Choroid plexus epithelial cell (primary cell): ENCODE measurements around the gene PIP5K1B.

Experiments used
- DNase-seq: peaks from one replicate; pipeline ENCODE4 v3.0.0-alpha.2; 2010; ENCODE audit warnings: low read depth
- H3K4me3 ChIP-seq: 2 replicates; pipeline ENCODE4 v1.5.1; 2011; ENCODE audit warnings: low read depth, mild to moderate bottlenecking, control low read depth, low read length, moderate library complexity
- TF ChIP-seq, protein P1 (sequence below): conservative IDR thresholded peaks from 2 replicates; pipeline ENCODE4 v1.5.1; 2011; ENCODE audit warnings: low read depth, mild to moderate bottlenecking, control low read depth, inconsistent platforms, low read length, moderate library complexity

PIP5K1B gene

DNA sequence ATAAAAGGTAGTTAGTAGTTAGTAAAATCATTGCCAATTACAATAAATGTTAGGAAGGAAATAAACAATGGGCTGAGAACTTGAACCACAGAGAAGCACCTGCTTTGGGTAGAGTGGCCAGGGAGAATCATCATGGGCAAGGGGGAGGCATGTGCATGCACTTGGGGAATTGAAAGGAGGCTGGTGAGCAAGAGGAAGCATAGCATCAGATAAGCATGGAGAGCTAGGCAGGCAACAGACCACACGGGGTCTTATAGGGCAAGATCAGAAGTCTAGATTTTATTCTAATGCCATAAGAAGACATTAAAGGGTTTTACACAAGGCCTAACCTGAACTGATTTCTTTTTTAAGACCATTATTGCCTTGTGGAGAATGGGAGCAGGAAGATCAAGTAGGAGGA is 93.4 kb downstream of the PIP5K1B start:
- DNase-seq: no peak
- H3K4me3 ChIP-seq: no peak overlapping the region
- TF ChIP-seq, protein P1, sequence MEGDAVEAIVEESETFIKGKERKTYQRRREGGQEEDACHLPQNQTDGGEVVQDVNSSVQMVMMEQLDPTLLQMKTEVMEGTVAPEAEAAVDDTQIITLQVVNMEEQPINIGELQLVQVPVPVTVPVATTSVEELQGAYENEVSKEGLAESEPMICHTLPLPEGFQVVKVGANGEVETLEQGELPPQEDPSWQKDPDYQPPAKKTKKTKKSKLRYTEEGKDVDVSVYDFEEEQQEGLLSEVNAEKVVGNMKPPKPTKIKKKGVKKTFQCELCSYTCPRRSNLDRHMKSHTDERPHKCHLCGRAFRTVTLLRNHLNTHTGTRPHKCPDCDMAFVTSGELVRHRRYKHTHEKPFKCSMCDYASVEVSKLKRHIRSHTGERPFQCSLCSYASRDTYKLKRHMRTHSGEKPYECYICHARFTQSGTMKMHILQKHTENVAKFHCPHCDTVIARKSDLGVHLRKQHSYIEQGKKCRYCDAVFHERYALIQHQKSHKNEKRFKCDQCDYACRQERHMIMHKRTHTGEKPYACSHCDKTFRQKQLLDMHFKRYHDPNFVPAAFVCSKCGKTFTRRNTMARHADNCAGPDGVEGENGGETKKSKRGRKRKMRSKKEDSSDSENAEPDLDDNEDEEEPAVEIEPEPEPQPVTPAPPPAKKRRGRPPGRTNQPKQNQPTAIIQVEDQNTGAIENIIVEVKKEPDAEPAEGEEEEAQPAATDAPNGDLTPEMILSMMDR: no peak

DNA sequence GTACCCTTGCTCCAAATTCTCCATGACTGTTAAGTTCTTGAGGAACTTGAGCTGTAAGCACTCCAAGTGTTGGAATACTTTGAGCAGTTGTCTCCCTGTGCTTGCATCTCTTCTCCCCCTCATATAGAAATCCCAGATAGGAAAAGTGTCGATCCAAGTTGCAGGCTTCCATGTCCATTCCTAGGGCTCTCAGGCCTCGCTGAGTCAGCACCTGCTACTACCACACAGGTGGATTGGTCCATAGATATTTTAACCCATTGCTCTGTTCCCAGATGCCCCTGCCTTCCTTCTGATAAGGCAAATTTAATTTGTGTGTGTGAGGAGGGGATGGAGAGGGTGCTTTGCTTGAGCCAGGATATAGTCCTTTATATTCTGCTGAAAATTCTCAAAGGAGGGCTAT is 95.8 kb downstream of the PIP5K1B start:
- no peak overlapping the region for H3K4me3 ChIP-seq
- TF ChIP-seq, protein P1: no peak
- no peak for DNase-seq

DNA sequence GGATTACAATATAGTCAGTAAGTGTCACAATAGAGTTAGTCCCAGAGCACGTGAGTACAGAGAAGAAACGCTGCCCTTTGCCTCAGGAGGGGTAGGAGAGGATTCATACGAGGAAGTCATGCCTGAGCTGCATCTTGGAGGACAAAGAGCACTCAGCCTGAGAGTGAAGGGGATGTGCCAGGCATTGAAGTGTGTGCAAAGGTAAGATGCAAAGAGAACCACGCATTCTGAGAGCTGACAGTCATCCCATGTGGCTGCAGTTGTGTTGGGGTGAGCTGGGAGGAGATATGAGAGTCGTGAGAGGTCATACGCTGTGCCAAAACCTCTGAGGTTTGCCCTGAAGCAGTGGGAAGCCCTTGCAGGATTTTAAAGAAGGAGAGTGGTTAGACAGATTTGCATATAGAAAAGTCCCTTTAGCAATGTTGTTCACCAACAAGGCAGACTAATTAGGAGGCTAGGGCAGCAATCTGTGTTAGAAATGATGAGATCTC is 97.5 kb downstream of the PIP5K1B start:
- TF ChIP-seq, protein P1: no peak
- no peak overlapping the region for H3K4me3 ChIP-seq
- DNase-seq: no peak

DNA sequence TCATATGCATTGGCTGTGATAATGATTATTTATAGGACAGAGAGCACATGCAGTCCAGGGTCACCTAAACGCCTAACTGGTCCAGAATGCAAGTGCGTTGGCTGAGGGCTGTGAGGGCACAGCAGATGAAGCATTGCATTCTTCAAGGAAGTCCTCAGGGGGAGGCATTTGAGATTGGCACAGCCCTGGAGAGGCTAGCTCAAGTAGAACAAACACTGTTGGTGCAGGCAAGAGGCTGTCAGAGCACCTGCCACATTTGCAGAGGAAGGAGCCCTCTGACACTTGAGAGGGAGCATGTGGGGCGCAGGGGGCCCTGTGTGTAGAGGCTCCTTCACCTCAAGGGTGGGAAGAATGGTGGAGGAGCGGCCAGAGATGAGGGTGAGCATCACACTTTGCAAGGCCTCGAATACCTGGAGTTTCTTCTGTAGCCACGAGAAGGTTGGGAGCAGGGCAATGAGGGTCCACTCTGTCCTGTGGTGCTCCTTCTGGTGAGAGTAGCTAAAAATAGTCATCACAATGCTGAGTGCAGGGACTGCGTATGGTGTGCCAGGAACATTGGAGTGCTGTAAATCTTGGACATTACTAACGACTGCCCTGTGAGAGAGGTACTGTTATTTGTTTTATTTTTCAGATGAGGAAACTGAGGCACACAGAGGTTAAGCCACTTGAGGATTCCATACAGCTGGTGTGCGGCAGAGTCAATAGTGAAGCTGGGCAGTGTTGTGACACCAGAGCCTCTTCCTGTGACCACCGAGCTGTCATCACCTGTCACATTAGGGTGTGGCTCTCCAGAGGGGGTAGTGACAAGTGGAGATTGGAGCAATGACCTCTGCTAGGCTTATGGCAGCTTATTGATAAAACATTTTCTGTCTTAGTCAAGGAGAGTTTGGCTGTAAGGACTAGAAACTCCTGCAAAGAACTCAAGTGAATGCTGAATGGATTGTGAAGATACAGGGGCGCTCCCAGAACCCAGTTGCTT is 100.2 kb downstream of the PIP5K1B start:
- H3K4me3 ChIP-seq: no peak overlapping the region
- TF ChIP-seq, protein P1: no peak
- no peak for DNase-seq

DNA sequence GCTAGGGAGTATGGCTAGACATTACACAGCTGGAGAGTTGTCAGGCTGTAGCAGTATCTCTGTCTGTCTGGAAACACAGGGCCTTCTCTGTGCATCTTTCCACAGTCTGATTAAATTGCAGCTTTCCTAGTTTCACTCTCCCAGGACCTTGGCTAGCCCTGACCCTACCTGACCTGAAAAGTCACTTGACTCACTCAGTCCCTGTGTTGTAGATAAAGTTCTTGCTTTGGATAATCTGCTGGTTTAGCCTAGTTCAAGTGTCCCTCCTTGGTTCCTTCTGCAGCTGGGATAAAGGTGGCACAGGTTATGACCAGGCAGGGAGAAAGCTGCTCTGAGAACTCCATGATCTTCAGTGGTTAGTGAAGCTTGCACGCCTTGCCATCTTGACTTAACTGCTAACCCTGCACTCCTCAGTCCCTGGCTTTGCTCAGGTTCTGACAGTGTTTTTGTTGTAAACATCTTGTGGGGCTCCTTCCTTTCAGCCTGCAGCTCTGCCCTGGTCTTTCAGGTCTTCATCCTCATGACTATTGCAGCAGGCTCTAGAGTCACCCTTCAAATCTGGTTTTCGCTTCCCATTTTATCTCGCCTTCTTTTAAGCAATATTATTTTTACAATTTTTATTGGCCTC is 101.0 kb downstream of the PIP5K1B start:
- DNase-seq: no peak
- H3K4me3 ChIP-seq: no peak overlapping the region
- TF ChIP-seq, protein P1: no peak

DNA sequence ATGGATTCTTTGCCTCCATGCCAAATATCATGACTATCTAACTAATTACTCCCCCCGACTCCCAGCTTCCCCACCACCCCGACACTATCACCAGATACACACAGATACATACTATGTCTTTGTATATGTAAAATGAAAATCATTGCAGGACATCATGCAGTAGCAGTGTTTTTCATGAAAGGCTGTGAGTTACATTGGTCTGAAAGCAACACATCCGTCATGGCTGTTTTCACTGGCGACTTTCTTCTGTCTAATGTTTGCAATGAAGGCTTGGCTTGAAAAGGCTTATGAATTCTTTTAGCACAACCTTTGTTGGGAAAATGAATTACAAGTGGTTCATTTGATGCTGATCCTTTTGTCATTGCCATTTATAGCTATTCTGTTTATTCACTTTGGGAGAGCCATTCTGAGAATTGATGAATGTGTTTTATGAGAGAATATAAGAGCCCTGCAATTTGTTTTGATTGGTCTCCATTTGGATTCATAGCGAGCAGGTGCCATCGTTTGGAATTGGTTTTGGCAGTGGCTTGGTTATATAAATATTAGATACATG is 103.4 kb downstream of the PIP5K1B start:
- no peak for DNase-seq
- TF ChIP-seq, protein P1: no peak
- H3K4me3 ChIP-seq: no peak overlapping the region
